ENCODE results near the gene RAB4A.
"Not testable (repeated sequence)": the region's sequence is repeated elsewhere in the genome, so short reads cannot be mapped to it uniquely, and the experiment has no call there.

Gene RAB4A

DNA sequence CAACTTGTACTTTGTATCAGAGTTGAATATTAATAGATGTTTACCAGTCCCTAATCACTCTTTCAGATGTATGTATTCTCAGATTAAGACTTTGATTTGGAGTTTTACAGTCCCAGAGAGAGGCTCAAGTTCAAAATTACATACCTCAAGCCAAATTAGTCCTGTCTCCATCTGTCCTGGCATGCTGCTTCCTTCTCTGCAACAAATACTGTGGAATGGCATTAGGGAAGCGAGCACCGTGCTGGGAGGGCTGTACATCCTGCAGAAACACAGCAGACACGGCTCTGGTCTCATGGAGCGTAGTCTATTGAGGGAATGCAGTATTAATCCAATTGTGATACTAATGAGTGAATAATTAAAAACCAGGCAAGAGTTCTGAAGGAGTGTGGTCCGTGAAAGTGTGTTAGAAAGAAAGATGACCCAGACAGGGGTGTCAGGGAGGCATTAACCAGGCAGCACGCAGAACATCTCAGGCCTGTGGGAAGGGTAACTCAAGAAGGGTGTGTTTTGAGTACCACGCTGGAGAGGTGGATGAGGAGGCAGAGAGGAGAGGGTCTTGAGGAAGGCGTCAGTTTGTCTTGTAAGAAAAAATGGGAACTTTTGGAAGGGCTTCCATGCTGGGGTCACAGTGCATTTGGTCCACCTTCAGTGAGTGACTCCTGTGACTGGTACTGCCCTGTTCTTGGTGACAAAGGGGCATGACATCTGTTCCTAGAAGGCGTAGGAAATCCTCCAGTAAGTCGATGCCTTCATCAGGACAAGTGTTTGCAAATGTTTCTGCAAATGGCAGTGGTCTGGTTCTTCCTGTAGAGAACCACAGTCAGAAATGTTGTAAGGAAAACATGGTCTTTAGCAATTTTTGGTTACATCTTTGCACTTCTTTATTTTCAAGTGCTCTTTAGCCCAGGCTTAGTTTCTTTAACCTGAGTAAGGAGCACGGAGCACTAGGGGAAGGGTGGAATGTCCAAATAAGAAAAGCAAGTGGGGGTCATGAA is 1.6 kb downstream of the RAB4A start:
- DNase-seq (ENCODE audit: low read depth) = no peak

DNA sequence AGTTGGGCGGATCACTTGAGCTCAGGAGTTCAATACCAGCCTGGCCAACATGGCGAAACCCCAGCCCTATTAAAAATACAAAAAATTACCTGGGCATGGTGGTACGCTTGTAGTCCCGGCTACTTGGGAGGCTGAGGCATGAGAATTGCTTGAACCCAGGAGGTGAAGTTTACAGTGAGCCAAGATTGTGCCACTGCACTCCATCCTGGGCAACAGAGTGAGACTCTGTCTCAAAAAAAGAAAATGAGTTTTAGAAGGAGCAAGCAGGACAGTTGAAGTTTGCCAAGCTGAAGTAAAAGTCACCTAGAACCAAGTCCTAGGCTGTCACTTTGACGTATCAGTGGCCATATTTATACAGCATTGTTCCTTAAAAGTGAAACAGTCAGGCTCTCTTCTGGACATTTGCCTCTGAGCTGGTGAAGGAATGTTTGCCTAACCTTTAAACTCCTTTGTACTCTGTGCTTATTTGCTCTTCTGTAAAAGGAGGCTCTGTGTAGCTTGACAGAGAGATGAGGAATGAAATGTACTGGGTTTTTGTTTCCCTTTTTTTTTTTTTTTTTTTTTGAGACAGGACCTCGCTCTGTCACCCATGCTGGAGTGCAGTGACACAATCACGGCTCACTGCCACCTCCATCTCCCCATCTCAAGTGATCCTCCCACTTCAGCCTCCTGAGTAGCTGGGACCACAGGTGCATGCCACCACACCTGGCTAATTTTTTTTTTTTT is 2.8 kb downstream of the RAB4A start:
- no peak for DNase-seq (ENCODE audit: low read depth)

DNA sequence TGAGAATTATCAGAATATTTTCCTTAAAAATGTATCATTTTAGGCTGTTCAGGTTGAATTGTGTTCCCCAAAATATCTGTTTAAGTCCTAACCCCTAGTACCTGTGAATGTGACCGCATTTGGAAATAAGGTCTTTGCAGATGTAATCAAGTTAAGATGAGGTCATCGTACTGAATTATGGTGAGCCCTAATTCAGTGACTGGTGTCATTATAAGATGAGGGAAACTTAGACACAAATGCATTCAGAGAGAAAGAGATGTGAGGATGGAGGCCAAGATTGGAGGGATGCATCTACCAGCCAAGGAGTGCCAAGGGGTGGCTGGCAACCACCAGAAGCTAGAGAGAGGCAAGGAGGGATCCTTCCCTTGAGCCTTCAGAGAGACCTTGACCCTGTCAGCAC is 4.1 kb downstream of the RAB4A start:
- DNase-seq (ENCODE audit: low read depth) = no peak

DNA sequence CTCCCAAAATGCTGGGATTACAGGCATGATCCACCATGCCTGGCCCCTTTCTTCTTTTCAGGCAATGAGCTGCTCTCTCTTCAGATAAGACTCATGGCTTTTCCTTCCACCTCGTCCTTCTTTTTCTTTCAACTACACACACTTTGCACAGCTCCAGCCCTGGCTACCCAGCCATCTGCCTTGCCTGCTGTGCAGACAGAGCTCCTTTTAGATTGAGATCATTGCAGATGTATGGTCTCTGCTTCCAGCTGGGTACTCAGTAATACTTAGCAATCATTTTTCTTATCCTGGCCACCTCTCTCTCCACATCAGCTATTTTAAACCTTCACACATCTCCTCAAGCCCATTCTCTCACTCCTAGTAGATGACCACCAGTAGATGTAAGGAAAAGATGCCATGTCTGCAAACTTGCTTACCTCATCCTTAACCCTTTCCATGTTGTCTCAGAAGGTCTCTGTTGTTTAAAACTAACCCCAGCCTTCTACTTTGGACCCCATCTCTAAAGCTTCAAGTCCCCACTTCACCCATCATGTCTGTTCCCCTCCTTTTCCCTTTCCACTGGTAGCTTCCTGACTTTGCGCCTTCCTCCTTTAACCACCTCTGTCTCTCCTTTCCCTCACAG is 7.3 kb downstream of the RAB4A start:
- no peak for DNase-seq (ENCODE audit: low read depth)

DNA sequence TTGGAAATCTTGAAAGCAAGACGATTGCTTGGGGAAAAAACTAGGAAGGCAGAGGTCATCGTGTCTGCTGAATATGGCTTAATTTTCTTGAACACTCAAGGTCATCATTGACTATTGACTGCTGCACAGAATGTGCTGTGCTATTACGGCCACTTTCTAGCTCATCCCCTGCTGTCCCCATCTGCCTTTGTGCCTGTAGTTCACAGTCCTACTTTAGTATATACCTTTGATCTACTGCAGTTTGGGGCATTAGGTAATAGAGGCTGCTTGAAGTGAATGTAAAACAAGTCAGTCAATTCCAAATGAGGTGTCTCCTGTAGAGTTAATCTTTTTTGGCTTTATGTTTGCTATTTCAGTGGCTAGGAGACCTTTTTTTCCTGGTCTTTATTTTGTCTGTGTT is 8.3 kb downstream of the RAB4A start:
- DNase-seq (ENCODE audit: low read depth) = no peak

DNA sequence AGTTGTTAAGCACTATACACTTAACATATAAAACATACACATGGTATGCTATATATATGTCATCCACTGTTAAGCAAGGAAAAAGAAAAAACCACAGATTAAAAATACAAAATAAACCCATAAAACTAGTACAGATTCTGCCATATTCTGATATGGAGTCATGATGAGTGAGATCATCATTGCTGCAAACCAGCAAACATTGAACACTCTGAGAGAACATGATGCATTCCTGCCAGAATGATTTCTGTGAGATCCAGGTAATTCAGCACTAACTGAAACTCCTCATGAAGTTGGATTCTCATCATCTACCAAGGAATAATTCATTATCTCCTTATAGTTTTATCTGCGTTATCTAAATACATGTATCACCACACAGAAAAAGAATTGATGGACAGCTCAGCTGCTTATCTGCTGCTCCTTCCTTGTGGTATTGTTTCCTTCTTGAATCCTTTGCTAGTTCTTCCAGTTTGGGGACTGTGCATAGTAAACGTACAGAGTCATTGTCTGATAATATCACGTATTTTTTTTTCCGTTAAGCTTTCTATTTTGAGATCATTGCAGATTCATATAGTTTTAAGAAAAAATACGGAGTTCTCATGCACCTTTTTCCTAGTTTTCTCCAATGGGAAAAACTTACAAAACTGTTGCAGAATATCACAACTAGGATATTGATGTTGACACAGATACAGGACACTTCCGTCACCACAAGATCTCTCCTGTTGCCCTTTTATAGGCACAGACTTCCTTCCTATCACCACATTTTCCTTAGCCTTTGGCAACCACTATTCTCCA is 9.3 kb downstream of the RAB4A start:
- no peak for DNase-seq (ENCODE audit: low read depth)

DNA sequence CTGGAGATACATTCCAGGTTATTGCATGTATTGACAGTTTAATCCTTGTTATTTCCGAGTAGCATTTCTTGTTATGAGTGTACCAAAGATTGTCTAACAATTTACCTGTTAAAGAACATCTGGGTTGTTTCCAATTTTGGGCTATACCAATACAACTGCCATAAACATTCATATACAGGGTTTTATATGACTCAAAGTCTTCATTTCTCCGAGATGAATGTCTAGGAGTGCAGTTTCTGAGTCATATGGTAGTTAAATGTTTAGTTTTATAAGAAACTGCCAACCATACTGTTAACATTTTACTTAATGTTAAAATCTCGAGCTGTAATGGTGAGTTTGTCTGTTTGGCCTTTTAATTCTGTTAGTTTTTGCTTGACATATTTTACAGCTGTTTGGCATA is 10.0 kb downstream of the RAB4A start:
- no peak for DNase-seq (ENCODE audit: low read depth)

DNA sequence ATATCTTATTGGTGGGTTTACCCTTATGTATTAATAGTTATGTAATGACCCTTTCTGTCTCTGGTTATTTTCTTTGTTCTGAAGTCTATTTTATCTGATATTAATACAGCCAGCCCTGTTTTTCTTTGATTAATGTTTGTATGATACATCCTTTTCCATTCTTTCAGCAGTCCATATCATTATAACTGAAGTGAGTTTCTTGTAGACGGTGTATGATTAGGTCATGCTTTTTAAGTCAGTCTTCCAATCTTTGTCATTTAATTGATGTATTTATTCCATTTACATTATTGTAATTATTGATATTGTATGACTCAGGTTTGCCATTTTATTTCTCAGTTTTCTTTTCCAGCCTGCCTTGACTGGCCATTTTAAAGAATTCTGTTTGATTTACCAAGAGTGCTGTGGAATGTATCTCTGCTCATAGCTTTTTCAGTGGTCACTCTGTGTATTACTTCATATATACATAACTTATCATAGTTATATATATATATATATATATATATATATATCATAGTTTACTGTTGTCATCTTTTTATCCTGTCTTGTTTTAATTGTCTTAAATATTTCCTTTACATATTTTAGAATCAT is 10.5 kb downstream of the RAB4A start:
- no peak for DNase-seq (ENCODE audit: low read depth)

DNA sequence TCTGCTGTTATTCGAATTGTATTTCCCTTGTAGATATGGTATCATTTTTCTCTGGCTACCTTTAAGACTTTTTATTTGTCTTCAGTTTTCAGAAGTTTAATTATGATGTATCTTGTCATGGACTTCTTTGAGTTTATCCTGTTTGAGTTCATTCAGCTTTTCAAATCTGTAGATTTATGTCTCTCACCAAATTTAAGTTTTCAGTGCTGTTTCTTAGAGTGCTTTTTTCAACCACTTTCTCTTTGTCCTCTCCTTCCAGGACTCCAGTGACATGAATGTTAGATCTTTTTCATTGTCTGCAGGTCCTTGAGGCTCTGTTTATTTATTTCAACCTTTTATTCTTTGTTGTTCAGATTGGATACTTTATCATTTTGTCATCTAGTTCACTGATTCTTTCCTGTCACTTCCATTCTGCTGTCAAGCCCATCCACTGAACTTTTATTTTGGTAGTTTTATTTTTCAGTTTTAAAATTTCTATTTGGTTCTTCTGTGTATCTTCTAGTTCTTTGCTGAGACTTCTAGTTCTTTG is 11.4 kb downstream of the RAB4A start:
- no peak for DNase-seq (ENCODE audit: low read depth)

DNA sequence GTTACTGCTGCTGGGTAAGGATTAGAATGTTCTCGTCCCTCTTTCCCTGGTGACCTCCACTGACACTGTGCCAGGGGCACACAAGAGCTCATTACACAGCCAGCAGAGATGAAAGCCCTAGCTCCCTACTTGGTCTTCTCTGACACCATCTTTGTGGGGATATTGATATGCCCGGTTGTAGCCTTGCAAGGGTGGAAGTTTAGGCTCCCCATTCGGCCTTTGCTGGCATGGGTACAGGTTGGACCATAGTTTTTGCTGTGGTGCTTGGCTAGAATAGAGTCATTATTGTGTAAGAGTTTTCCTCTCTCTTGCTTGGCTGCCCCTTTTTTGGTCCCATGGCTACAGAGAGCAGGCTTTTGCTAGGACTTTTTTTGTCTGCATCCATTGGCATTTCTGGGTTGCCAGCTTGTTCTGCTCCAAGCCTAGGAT is 12.3 kb downstream of the RAB4A start:
- no peak for DNase-seq (ENCODE audit: low read depth)

DNA sequence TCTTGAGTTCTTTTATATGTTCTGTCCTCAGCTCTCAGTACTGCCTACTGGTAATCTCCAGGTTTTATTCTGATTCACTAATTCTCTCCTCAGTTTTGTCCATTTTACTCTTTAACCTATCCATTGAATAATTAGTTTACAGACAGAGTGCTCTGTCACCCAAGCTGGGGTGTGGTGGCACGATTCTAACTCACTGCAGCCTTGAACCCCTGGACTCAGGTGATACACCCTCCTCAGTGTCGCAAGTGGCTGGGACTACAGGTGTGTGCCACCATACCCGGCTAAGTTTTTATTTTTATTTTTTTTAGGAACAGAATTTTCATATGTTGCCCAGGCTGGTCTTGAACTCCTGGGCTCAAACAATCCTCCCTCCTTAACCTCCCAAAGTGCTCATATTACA is 14.0 kb downstream of the RAB4A start:
- no peak for DNase-seq (ENCODE audit: low read depth)

DNA sequence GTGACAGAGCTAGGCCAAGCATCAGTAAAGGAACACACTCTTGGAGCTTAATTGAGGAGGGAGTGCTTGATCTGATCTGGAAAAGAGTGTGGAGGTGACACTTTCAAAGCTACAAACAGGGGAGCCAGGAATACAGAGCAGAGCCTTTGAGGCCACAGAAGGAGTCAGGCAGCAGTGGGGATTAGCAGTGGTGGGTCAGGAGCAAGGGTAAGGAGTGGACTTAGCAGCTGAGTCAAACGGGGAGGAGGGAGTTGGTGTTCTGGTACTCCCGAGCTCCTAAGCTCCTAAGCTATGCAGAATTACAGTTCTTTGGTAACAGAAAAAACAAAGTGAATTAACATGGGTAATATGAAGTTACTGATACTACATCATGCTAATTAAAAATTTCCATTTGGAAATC is 14.5 kb downstream of the RAB4A start:
- no peak for DNase-seq (ENCODE audit: low read depth)

DNA sequence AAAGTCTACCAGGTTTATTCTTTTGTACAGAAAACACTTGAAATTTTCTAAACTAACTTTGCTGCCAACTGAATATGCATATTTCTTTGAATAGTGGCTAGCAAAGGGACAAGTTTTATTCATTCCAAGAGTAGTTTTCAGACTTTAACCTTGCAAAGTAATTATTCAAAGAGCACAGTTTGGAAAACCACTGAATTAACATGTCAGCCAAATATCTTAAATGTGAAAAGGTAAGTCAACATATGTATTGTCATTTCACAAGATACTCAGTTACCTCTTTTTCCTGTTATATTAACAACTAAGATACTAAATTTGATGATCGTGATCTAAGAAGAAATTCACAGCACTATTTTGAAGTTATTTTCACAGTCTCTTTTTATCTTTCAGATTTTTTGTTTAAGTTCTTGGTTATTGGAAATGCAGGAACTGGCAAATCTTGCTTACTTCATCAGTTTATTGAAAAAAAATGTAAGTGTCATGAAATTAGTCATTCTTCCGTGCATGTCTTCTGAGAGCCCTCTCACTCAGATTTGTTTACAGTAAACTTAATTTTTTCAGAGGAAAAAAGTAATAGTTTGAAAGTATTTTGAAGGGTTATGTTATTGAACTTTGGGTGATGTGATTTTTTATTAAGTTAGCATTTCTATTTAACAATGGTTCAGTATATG is 15.3 kb downstream of the RAB4A start:
- no peak for DNase-seq (ENCODE audit: low read depth)

DNA sequence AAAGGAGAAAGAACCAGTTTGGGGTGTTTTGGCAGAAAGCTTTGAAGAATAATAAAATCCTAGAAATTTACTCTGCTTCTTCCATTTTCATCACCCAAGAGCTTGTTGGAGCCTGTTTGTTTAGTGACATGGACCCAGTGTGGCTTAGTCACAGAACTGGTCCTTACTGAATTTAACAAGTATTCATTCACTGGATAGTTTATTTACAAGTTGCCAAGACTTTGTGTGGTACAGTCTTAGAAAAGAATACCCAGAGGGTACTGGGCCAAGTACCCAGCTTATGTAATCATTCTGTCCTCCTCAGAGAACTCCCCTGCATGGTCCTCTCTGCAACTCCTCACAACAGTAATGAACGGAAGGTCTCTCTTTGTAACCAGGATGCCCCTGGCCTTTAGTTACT is 16.4 kb downstream of the RAB4A start:
- DNase-seq (ENCODE audit: low read depth) = no peak

DNA sequence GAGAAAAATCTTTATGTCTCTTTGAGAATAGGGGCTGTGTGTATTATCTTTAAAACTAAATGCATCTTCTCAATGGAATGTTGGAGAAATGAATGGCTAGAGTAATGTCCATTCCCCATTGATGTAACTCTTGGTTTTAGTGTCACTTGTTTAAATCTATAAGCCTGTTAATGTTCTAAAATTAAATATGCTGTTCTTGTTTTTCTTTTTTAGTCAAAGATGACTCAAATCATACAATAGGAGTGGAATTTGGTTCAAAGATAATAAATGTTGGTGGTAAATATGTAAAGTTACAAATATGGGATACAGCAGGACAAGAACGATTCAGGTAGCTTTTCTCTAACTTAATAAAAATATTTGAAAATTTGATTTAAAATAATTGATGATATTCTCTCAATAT is 17.6 kb downstream of the RAB4A start:
- no peak for DNase-seq (ENCODE audit: low read depth)

DNA sequence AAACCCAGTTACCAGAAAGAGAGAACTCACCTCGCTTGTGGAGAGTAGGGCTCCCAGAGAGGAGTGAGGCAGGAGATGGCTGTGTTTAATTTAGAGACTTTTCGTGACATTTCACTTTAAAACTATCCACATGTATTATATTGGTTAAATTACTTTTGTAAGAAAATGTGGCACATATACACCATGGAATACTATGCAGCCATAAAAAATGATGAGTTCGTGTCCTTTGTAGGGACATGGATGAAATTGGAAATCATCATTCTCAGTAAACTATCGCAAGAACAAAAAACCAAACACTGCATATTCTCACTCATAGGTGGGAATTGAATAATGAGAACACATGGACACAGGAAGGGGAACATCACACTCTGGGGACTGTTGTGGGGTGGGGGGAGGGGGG is 20.8 kb downstream of the RAB4A start:
- DNase-seq (ENCODE audit: low read depth) = not testable (repeated sequence)

DNA sequence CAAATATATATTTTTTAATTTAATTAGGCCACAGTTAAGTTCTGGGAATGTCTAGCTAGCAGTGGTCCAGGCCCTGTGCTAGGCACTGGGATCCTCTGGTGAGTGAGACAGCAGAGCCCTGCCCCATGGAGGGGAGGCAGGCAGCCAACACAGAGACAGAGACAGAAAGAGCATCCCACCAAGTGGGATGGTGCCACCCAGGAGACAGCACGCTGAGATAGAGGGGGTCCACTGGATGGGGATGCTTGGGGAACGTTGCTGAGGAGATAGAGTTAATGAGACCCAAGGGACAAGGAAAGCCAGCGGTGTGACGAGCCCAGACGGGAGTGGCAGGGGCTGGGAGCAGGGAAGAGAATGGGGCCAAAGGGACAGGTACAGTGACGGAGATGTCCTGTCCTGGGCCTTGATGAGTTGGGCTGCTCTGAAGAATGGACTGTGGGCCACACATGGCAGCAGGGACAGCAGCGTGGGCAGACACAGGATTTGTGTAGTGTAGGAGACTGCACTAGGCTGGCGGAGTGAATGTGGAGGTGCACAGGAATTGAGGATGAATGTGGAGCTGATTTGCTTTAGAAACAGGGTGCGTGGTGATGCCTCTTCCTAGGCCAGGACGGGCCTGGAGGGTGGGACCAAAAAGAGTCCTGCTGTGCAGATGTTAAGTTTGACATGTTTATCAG is 22.8 kb downstream of the RAB4A start:
- DNase-seq (ENCODE audit: low read depth) = no peak

DNA sequence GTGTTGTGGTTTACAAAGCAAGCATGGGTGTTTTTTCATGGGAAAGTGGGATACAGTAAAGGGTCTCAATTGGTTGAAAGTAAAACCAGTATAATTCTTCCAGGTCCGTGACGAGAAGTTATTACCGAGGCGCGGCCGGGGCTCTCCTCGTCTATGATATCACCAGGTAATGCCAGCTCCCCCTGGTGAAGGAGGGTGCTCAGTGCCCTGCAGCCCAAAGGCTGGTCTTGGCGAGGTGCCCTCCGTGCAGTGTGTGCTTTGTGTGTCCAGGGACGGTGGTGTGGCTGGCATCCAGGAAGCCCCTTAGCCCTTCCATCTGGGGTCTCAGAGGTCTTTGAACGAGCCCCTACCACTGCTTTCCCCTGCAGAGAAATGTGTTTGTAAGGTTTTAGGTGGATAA is 24.8 kb downstream of the RAB4A start:
- no peak for DNase-seq (ENCODE audit: low read depth)

DNA sequence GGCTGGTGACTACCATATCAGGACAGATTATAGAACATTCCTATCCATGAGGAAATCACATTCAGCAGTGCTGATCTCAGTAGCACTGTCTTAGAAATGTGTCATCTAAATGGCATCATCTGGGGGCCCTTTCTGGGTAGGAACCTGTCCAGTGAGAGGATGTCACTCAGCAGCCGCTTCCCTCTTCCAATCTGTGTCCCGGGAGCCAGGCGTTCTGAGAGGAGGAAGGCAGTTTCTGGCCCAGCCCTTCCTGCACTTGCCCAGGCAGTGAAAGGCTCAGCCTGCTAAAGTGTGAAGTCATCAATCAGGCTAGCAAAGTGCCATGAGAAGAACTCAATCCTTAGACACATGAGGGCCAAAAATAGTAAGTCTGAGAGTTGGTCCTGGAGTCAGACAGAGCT is 25.6 kb downstream of the RAB4A start:
- peak; percentile 81 for DNase-seq (ENCODE audit: low read depth)

DNA sequence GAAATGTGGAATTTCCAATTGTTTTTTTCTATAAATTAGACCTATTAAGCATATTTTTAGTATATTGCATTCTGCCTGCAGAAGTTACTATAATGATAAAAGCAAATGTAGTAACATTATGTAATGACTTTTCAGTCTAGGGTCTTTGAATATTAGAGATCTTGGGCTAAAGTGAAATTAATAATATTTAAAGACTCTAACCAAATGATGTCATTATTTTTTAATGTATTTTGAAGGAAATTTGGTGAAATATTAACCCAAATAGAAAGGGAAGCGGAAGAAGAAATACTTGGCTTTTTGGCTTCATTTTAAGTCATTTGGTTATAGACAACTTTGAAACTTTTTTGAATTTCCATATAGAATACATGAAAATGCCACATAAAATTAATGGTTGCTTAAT is 26.8 kb downstream of the RAB4A start:
- DNase-seq (ENCODE audit: low read depth) = no peak

Measured in HS-5 (cell line).